Measurements from ENCODE around the gene ANKFY1.
"Not testable (repeated sequence)": the region's sequence is repeated elsewhere in the genome, so short reads cannot be mapped to it uniquely, and the experiment has no call there.

Gene ANKFY1

DNA sequence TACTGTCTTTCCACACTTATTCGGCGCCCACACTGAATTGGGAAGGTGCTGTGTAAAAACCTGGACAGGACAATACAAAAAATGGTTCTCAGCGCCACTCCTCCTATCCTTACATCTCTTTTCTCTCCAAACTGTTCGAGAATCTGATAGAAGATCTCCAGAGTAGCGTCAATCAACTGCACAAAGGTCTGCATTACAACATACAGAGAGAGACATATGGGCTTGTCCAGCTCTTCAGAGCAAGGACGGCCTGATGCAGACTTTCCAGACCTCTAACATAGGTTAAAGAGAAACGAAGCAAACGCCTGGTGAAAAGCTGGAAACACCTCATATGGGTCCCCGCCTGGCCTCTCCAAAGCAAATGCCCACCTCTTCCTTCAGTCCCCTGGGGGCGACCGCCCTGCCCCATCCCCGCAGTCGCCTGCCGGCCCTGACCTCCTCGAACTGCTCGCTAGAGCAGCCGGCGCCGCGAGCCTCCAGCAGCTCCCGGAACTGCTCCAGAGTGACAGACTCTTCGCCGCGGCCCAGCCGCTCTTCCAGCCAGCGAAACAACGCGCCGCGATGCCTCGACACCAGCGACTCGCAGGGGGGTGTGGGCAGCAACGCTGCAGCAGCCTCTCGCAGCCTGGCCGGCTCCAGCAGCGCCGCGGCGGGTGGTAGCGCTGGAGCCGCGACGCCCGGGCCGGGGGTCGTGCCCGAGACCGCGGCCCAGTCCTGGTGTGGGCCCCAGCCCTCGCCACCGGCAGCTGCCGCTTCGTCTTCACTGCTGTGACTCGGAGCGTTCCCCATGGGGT lies 121.5 kb downstream of the ANKFY1 start:
- peak overlapping the region; percentile 63 for H2AFZ ChIP-seq (ENCODE audit: low read depth, low read length)
- peak; percentile 13 for ATAC-seq (ENCODE audit: insufficient read depth, low read depth)
- H4K20me1 ChIP-seq (ENCODE audit: insufficient read depth, low read length) = peaks cover 26% of the 10 kb centered on the region
- peak; percentile 39 for DNase-seq
- H3K9ac ChIP-seq (ENCODE audit: low read depth, low read length) = peak overlapping the region; percentile 87
- peaks cover 22% of the 10 kb centered on the region for H3K36me3 ChIP-seq (ENCODE audit: insufficient read depth, low read length)
- peak overlapping the region; percentile 76 to 82 for H3K4me3 ChIP-seq (ENCODE audit: low read depth in 1 of 2, low read length in 2 of 2)
- H3K27ac ChIP-seq (ENCODE audit: low read length) = peak overlapping the region; percentile 65
- peaks cover 45% of the 10 kb centered on the region for H3K4me1 ChIP-seq (ENCODE audit: insufficient read depth, low read length)
- TF ChIP-seq EZH2 (IDR thresholded peaks at IDR 0.05; ENCODE audit: borderline replicate concordance, low read depth, low read length, severe bottlenecking) (no peak), CTCF (IDR thresholded peaks at IDR 0.05; ENCODE audit: borderline replicate concordance, extremely low read depth, low read length, poor library complexity, severe bottlenecking) (no peak)
- H3K79me2 ChIP-seq (ENCODE audit: insufficient read depth, low read length) = peaks cover 69% of the 10 kb centered on the region
- no peaks in the 10 kb centered on the region for H3K27me3 ChIP-seq (ENCODE audit: insufficient read depth, low read length, poor library complexity)
- no peaks in the 10 kb centered on the region for H3K9me3 ChIP-seq (ENCODE audit: insufficient read depth, low read length, severe bottlenecking)
- H3K4me2 ChIP-seq (ENCODE audit: insufficient read depth, low read length) = peak overlapping the region; percentile 94

- Histone ChIP-seq H3K27me3 (ENCODE audit: insufficient read depth, low read length, poor library complexity) (no peaks in the 10 kb centered on the region), H3K79me2 (ENCODE audit: insufficient read depth, low read length) (peaks cover 89% of the 10 kb centered on the region), H4K20me1 (ENCODE audit: insufficient read depth, low read length) (peaks cover 43% of the 10 kb centered on the region), H3K9ac (ENCODE audit: low read depth, low read length) (no peak overlapping the region), H3K4me1 (ENCODE audit: insufficient read depth, low read length) (peaks cover 43% of the 10 kb centered on the region), H3K36me3 (ENCODE audit: insufficient read depth, low read length) (peaks cover 30% of the 10 kb centered on the region), H3K4me2 (ENCODE audit: insufficient read depth, low read length) (peak overlapping the region; percentile 94), H3K9me3 (ENCODE audit: insufficient read depth, low read length, severe bottlenecking) (no peaks in the 10 kb centered on the region), H3K27ac (ENCODE audit: low read length) (no peak overlapping the region), H2AFZ (ENCODE audit: low read depth, low read length) (no peak overlapping the region), H3K4me3 (ENCODE audit: low read depth in 1 of 2, low read length in 2 of 2) (no peak overlapping the region)
- no peak for TF ChIP-seq CTCF (IDR thresholded peaks at IDR 0.05; ENCODE audit: borderline replicate concordance, extremely low read depth, low read length, poor library complexity, severe bottlenecking)
- no peak for TF ChIP-seq EZH2 (IDR thresholded peaks at IDR 0.05; ENCODE audit: borderline replicate concordance, low read depth, low read length, severe bottlenecking)
- ATAC-seq (ENCODE audit: insufficient read depth, low read depth) (no peak), DNase-seq (no peak)
These were observed 123.7 kb downstream of the ANKFY1 start for GRCh38 chr17:4140125-4140524.

GRCh38 chr17:4138906-4139526 lies 124.8 kb downstream of the ANKFY1 start:
- not testable (repeated sequence) for DNase-seq; H3K9me3 ChIP-seq (ENCODE audit: insufficient read depth, low read length, severe bottlenecking); H3K4me3 ChIP-seq (ENCODE audit: low read depth in 1 of 2, low read length in 2 of 2); ATAC-seq (ENCODE audit: insufficient read depth, low read depth); H3K27me3 ChIP-seq (ENCODE audit: insufficient read depth, low read length, poor library complexity); H3K27ac ChIP-seq (ENCODE audit: low read length); H2AFZ ChIP-seq (ENCODE audit: low read depth, low read length); H3K9ac ChIP-seq (ENCODE audit: low read depth, low read length)
- Histone ChIP-seq H3K4me1 (ENCODE audit: insufficient read depth, low read length) (peaks cover 32% of the 10 kb centered on the region), H3K36me3 (ENCODE audit: insufficient read depth, low read length) (peaks cover 35% of the 10 kb centered on the region), H4K20me1 (ENCODE audit: insufficient read depth, low read length) (peaks cover 51% of the 10 kb centered on the region), H3K79me2 (ENCODE audit: insufficient read depth, low read length) (peaks cover 90% of the 10 kb centered on the region), H3K4me2 (ENCODE audit: insufficient read depth, low read length) (peak overlapping the region; percentile 4; the same call in 1 of the 2 replicates)

DNA sequence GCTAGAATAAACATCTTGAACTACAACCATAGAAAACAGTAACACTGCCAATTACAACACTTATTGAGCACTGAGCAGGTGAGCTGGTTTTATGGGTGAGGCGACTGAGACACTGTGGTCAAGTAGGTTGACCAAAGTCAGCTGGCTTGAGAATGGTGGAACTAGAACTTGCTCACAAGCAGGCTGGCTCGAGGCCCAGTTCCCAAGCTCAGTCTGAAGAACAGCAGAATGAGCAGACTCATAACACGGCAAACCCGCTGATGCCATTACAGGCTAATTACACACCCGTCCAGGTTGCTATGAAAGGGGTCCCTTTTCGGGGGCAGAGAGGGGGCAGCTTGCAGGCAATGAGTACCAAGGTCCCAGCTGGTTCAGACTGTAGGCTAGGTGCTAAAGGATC lies 127.4 kb downstream of the ANKFY1 start:
- no peak for TF ChIP-seq CTCF (IDR thresholded peaks at IDR 0.05; ENCODE audit: borderline replicate concordance, extremely low read depth, low read length, poor library complexity, severe bottlenecking)
- no peak for TF ChIP-seq EZH2 (IDR thresholded peaks at IDR 0.05; ENCODE audit: borderline replicate concordance, low read depth, low read length, severe bottlenecking)
- Histone ChIP-seq H3K4me1 (ENCODE audit: insufficient read depth, low read length) (peaks cover 24% of the 10 kb centered on the region), H3K4me3 (ENCODE audit: low read depth in 1 of 2, low read length in 2 of 2) (no peak overlapping the region), H4K20me1 (ENCODE audit: insufficient read depth, low read length) (peaks cover 42% of the 10 kb centered on the region; the same call in 1 of the 2 replicates), H3K9me3 (ENCODE audit: insufficient read depth, low read length, severe bottlenecking) (no peaks in the 10 kb centered on the region), H3K36me3 (ENCODE audit: insufficient read depth, low read length) (peaks cover 33% of the 10 kb centered on the region), H3K9ac (ENCODE audit: low read depth, low read length) (no peak overlapping the region), H3K27me3 (ENCODE audit: insufficient read depth, low read length, poor library complexity) (no peaks in the 10 kb centered on the region), H3K4me2 (ENCODE audit: insufficient read depth, low read length) (no peak overlapping the region), H3K79me2 (ENCODE audit: insufficient read depth, low read length) (peaks cover 94% of the 10 kb centered on the region), H2AFZ (ENCODE audit: low read depth, low read length) (no peak overlapping the region), H3K27ac (ENCODE audit: low read length) (no peak overlapping the region)
- DNase-seq (no peak), ATAC-seq (ENCODE audit: insufficient read depth, low read depth) (no peak)
